Endothelial cell (in vitro differentiated cells): Measurements from ENCODE around the gene TSC1. TPM values are rescaled to one million over a fixed set of nuclear protein-coding genes. Genes with fewer than 3 reads are reported as not detected.

ENCODE experiments used
- DNase-seq: peaks from one replicate; pipeline ENCODE4 v3.0.0; 2021; ENCODE audit warnings: low spot score
- H3K27ac Mint-ChIP-seq: one replicate; pipeline ENCODE4 v1.8.0; 2021; ENCODE audit warnings: mixed read lengths, inconsistent platforms; ENCODE audit not compliant: unreplicated experiment
- H3K27me3 Mint-ChIP-seq: one replicate; pipeline ENCODE4 v1.8.0; 2021; ENCODE audit warnings: mild to moderate bottlenecking, moderate library complexity, mixed read lengths, inconsistent platforms; ENCODE audit not compliant: unreplicated experiment
- H3K36me3 Mint-ChIP-seq: one replicate; pipeline ENCODE4 v1.8.0; 2021; ENCODE audit warnings: mild to moderate bottlenecking, low read depth, mixed read lengths, inconsistent platforms; ENCODE audit not compliant: unreplicated experiment
- H3K4me1 Mint-ChIP-seq: one replicate; pipeline ENCODE4 v1.8.0; 2021; ENCODE audit warnings: mild to moderate bottlenecking, mixed read lengths, inconsistent platforms; ENCODE audit not compliant: unreplicated experiment
- H3K4me3 Mint-ChIP-seq: one replicate; pipeline ENCODE4 v1.8.0; 2021; ENCODE audit warnings: mild to moderate bottlenecking, mixed read lengths, inconsistent platforms; ENCODE audit not compliant: unreplicated experiment
- H3K9me3 Mint-ChIP-seq: one replicate; pipeline ENCODE4 v1.8.0; 2021; ENCODE audit warnings: mixed read lengths, inconsistent platforms; ENCODE audit not compliant: unreplicated experiment
- CTCF ChIP-seq: fragments of 200-600 bp; sonication (generic); IDR thresholded peaks from one replicate; pipeline ENCODE4 v1.5.0; 2021; ENCODE audit warnings: antibody characterized with exemption; ENCODE audit not compliant: unreplicated experiment
- total RNA-seq: library from RNA; stranded (reverse); fragmentation: NEBNext Ultra II Directional; extraction: Animal tissue kit (Norgen Biotek cat#: 25700); gene quantifications from one replicate; pipeline ENCODE4 v1.2.1, GENCODE V29; 2021; ENCODE audit not compliant: unreplicated experiment

Gene TSC1
- total RNA-seq, 1 donor from 2014 or later, result 65.3 TPM

- Mint-ChIP-seq H3K4me3 (peak overlapping the region; percentile 99), H3K27ac (peak overlapping the region; percentile 65), H3K9me3 (no peaks in the 10 kb centered on the region), H3K27me3 (peaks cover 2% of the 10 kb centered on the region), H3K4me1 (peaks cover 8% of the 10 kb centered on the region), H3K36me3 (peaks cover 8% of the 10 kb centered on the region)
- no peak for DNase-seq
- TF ChIP-seq CTCF, result no peak
These were observed 1.0 kb upstream of the TSC1 start for GRCh38 chr9:132945186-132946130.

GRCh38 chr9:132943651-132944293 is 644 bp downstream of the TSC1 start:
- TF ChIP-seq CTCF, result no peak
- Mint-ChIP-seq H3K27me3 (no peaks in the 10 kb centered on the region), H3K4me3 (peak overlapping the region; percentile 99), H3K9me3 (no peaks in the 10 kb centered on the region), H3K4me1 (peaks cover 8% of the 10 kb centered on the region), H3K27ac (peak overlapping the region; percentile 96), H3K36me3 (peaks cover 8% of the 10 kb centered on the region)
- no peak for DNase-seq

GRCh38 chr9:132942541-132943182 is 1.8 kb downstream of the TSC1 start:
- DNase-seq, result no peak
- H3K4me3 Mint-ChIP-seq, result peak overlapping the region; percentile 99
- H3K9me3 Mint-ChIP-seq, result no peaks in the 10 kb centered on the region
- H3K27ac Mint-ChIP-seq, result no peak overlapping the region
- H3K4me1 Mint-ChIP-seq, result peaks cover 8% of the 10 kb centered on the region
- H3K27me3 Mint-ChIP-seq, result no peaks in the 10 kb centered on the region
- no peak for TF ChIP-seq CTCF
- H3K36me3 Mint-ChIP-seq, result peaks cover 8% of the 10 kb centered on the region

- Mint-ChIP-seq H3K4me3 (no peak overlapping the region), H3K4me1 (peaks cover 10% of the 10 kb centered on the region), H3K27me3 (no peaks in the 10 kb centered on the region), H3K36me3 (peaks cover 9% of the 10 kb centered on the region), H3K9me3 (no peaks in the 10 kb centered on the region), H3K27ac (no peak overlapping the region)
- no peak for DNase-seq
- no peak for TF ChIP-seq CTCF
These were observed 5.2 kb downstream of the TSC1 start for GRCh38 chr9:132939169-132939568.
